ENCODE results near the gene KRT28.

GRCh38 chr17:40832840-40833239, 33.1 kb upstream of the KRT28 start:
- TF ChIP-seq PKNOX1 (IDR thresholded peaks at IDR 0.05) (no peak), HDGF (IDR thresholded peaks at IDR 0.05; ENCODE audit: borderline replicate concordance) (no peak), NFRKB (IDR thresholded peaks at IDR 0.05) (no peak), SP1 (IDR thresholded peaks at IDR 0.05) (no peak), CTBP1 (IDR thresholded peaks at IDR 0.05; ENCODE audit: borderline replicate concordance) (no peak), FOXM1 (IDR thresholded peaks at IDR 0.05; ENCODE audit: borderline replicate concordance) (no peak), BHLHE40 (IDR thresholded peaks at IDR 0.05; ENCODE audit: borderline replicate concordance) (no peak), ELF4 (IDR thresholded peaks at IDR 0.05) (no peak), TARDBP (IDR thresholded peaks at IDR 0.05) (no peak), SUZ12 (IDR thresholded peaks at IDR 0.05) (no peak), L3MBTL2 (conservative IDR thresholded peaks at IDR 0.05) (no peak), ZNF384 (IDR thresholded peaks at IDR 0.05) (no peak), ARNT (IDR thresholded peaks at IDR 0.05) (no peak)

All from HEK293T (cell line).